H9 (cell line): ENCODE results near the gene LYPD4. TPM values are rescaled to one million over a fixed set of nuclear protein-coding genes. Genes with fewer than 3 reads are reported as not detected.

Experiments
- DNase-seq: peaks from one replicate; pipeline ENCODE4 v3.0.0-alpha.2; 2017
- H2AFZ ChIP-seq: one replicate; pipeline ENCODE4 v1.6.1; 2013; ENCODE audit warnings: mild to moderate bottlenecking, low read length, control low read depth, moderate library complexity
- H2AK5ac ChIP-seq: 2 replicates; pipeline ENCODE4 v1.6.1; 2013; ENCODE audit warnings: low read length, control low read depth, mixed read lengths; ENCODE audit not compliant: insufficient read length
- H2BK120ac ChIP-seq: one replicate; pipeline ENCODE4 v1.6.1; 2013; ENCODE audit warnings: low read depth, mild to moderate bottlenecking, low read length, control low read depth, inconsistent platforms; ENCODE audit not compliant: poor library complexity, severe bottlenecking
- H2BK12ac ChIP-seq: 2 replicates; pipeline ENCODE4 v1.6.1; 2013; ENCODE audit warnings: low read length, control low read depth, mixed read lengths, low read depth; ENCODE audit not compliant: insufficient read length
- H2BK15ac ChIP-seq: 2 replicates; pipeline ENCODE4 v1.6.1; 2013; ENCODE audit warnings: low read depth, low read length, control low read depth
- H2BK20ac ChIP-seq: one replicate; pipeline ENCODE4 v1.6.1; 2013; ENCODE audit warnings: low read depth, mild to moderate bottlenecking, low read length, control low read depth, inconsistent platforms; ENCODE audit not compliant: poor library complexity, severe bottlenecking
- H2BK5ac ChIP-seq: 2 replicates; pipeline ENCODE4 v1.6.1; 2013; ENCODE audit warnings: low read length, control low read depth, mixed read lengths; ENCODE audit not compliant: insufficient read length
- H3K14ac ChIP-seq: 2 replicates; pipeline ENCODE4 v1.6.1; 2013; ENCODE audit warnings: low read length, control low read depth; ENCODE audit not compliant: insufficient read depth
- H3K18ac ChIP-seq: 2 replicates; pipeline ENCODE4 v1.6.1; 2013; ENCODE audit warnings: low read depth, mild to moderate bottlenecking, mixed read lengths, low read length, control low read depth; ENCODE audit not compliant: insufficient read length
- H3K23ac ChIP-seq: 2 replicates; pipeline ENCODE4 v1.6.1; 2013; ENCODE audit warnings: low read length, control low read depth, mixed read lengths, low read depth; ENCODE audit not compliant: insufficient read length
- H3K23me2 ChIP-seq: 2 replicates; pipeline ENCODE4 v1.6.1; 2013; ENCODE audit warnings: low read depth, mild to moderate bottlenecking, mixed read lengths, low read length, control low read depth; ENCODE audit not compliant: insufficient read length, poor library complexity, severe bottlenecking
- H3K27ac ChIP-seq: 2 replicates; pipeline ENCODE4 v1.5.1; 2013; ENCODE audit warnings: low read length, control low read depth, mixed read lengths, low read depth; ENCODE audit not compliant: insufficient read length
- H3K27me3 ChIP-seq: 2 replicates; pipeline ENCODE4 v1.6.1; 2013; ENCODE audit warnings: low read length, control low read depth, inconsistent platforms; ENCODE audit not compliant: insufficient read depth
- H3K4ac ChIP-seq: 2 replicates; pipeline ENCODE4 v1.6.1; 2013; ENCODE audit warnings: low read depth, mild to moderate bottlenecking, control low read depth, inconsistent platforms, low read length, moderate library complexity
- H3K4me1 ChIP-seq: 2 replicates; pipeline ENCODE4 v1.6.1; 2013; ENCODE audit warnings: low read length, control low read depth, inconsistent platforms; ENCODE audit not compliant: insufficient read depth
- H3K4me2 ChIP-seq: 2 replicates; pipeline ENCODE4 v1.6.1; 2013; ENCODE audit warnings: low read length, control low read depth, mixed read lengths; ENCODE audit not compliant: insufficient read length, insufficient read depth
- H3K56ac ChIP-seq: 2 replicates; pipeline ENCODE4 v1.6.1; 2013; ENCODE audit warnings: low read depth, mild to moderate bottlenecking, mixed read lengths, low read length, control low read depth; ENCODE audit not compliant: insufficient read length
- H3K79me1 ChIP-seq: 2 replicates; pipeline ENCODE4 v1.6.1; 2013; ENCODE audit warnings: low read depth, mild to moderate bottlenecking, moderate library complexity, low read length, control low read depth, inconsistent platforms; ENCODE audit not compliant: insufficient read depth, poor library complexity, severe bottlenecking
- H3K79me2 ChIP-seq: 2 replicates; pipeline ENCODE4 v1.6.1; 2013; ENCODE audit warnings: low read length, control low read depth, inconsistent platforms; ENCODE audit not compliant: insufficient read depth
- H3K9ac ChIP-seq: 2 replicates; pipeline ENCODE4 v1.6.1; 2013; ENCODE audit warnings: low read length, control low read depth, mixed read lengths; ENCODE audit not compliant: insufficient read length; ENCODE audit errors: extremely low read depth
- H3K9me3 ChIP-seq: one replicate; pipeline ENCODE4 v1.6.1; 2013; ENCODE audit warnings: low read depth, low read length, inconsistent platforms; ENCODE audit not compliant: control insufficient read depth
- H3T11ph ChIP-seq: one replicate; pipeline ENCODE4 v1.6.1; 2013; ENCODE audit warnings: mild to moderate bottlenecking, low read length, control low read depth, inconsistent platforms
- H4K20me1 ChIP-seq: one replicate; pipeline ENCODE4 v1.6.1; 2013; ENCODE audit not compliant: control insufficient read depth, insufficient read length, insufficient read depth
- H4K5ac ChIP-seq: 2 replicates; pipeline ENCODE4 v1.6.1; 2013; ENCODE audit warnings: low read depth, mild to moderate bottlenecking, mixed read lengths, low read length, control low read depth; ENCODE audit not compliant: insufficient read length
- H4K8ac ChIP-seq: replicated peaks from 2 replicates; pipeline ENCODE4 v1.6.1; 2013; ENCODE audit warnings: low read length, control low read depth, mixed read lengths, low read depth; ENCODE audit not compliant: insufficient read length
- H4K91ac ChIP-seq: 2 replicates; pipeline ENCODE4 v1.6.1; 2013; ENCODE audit warnings: low read depth, mild to moderate bottlenecking, moderate library complexity, mixed read lengths, low read length, control low read depth; ENCODE audit not compliant: insufficient read length
- H3K27ac Mint-ChIP-seq, 3 experiments: 2 replicates in 2 of 3; 3 replicates in 1 of 3; pipeline ENCODE4 v1.8.0; 2020 to 2021; ENCODE audit warnings: mixed read lengths in 3 of 3, mild to moderate bottlenecking in 1 of 3, moderate library complexity in 1 of 3
- H3K27me3 Mint-ChIP-seq: 2 replicates; pipeline ENCODE4 v1.8.0; 2021; ENCODE audit warnings: low read depth, mild to moderate bottlenecking, moderate library complexity, mixed read lengths
- H3K36me3 Mint-ChIP-seq, 3 experiments: 2 replicates in 2 of 3; 3 replicates in 1 of 3; pipeline ENCODE4 v1.8.0; 2020 to 2021; ENCODE audit warnings: low read depth in 3 of 3, mixed read lengths in 3 of 3; ENCODE audit not compliant: insufficient read depth in 1 of 3
- H3K4me1 Mint-ChIP-seq, 2 experiments: 2 replicates each; pipeline ENCODE4 v1.8.0; 2020; ENCODE audit warnings: mixed read lengths in 2 of 2
- H3K4me3 Mint-ChIP-seq, 2 experiments: 2 replicates in 1 of 2; 3 replicates in 1 of 2; pipeline ENCODE4 v1.8.0; 2020 to 2021; ENCODE audit warnings: mild to moderate bottlenecking in 2 of 2, mixed read lengths in 2 of 2, moderate library complexity in 1 of 2
- H3K9me3 Mint-ChIP-seq, 2 experiments: 2 replicates in 1 of 2; 3 replicates in 1 of 2; pipeline ENCODE4 v1.8.0; 2020; ENCODE audit warnings: mild to moderate bottlenecking in 2 of 2, mixed read lengths in 2 of 2, moderate library complexity in 1 of 2
- CTCF ChIP-seq: fragments of 200-600 bp; sonication (generic); conservative IDR thresholded peaks from 3 replicates; pipeline ENCODE4 v1.8.0; 2021; ENCODE audit warnings: antibody characterized with exemption, mild to moderate bottlenecking
- WGBS: extraction: QIAGEN DNeasy Blood & Tissue Kit; methylation state at CpG from one replicate; pipeline ENCODE4 v1.1.7; 2013; ENCODE audit warnings: missing lambda C conversion rate, low lambda C conversion rate, mixed read lengths; ENCODE audit not compliant: insufficient read length; ENCODE audit errors: extremely low coverage; 5-methylcytosine and 5-hydroxymethylcytosine counted together
- total RNA-seq: library from RNA; stranded (reverse); gene quantifications from 2 replicates; pipeline ENCODE4 v1.2.1, GENCODE V29; 2021

LYPD4 gene
- total RNA-seq, 1 experiment from 2014 or later: not detected

- no peaks in the 10 kb centered on the region for H3K23me2 ChIP-seq
- no peak overlapping the region for H3K9ac ChIP-seq
- no peak overlapping the region for H3T11ph ChIP-seq
- no peak overlapping the region for H3K56ac ChIP-seq
- Mint-ChIP-seq H3K4me1 (peaks cover 4 to 10% of the 10 kb centered on the region in 2 experiments; a peak in 3 of 4 replicates), H3K27me3 (peaks cover 11% of the 10 kb centered on the region), H3K9me3 (no peaks in the 10 kb centered on the region), H3K27ac (peak overlapping the region; percentile 7 to 90 (median 86); a peak in 5 of 7 replicates), H3K4me3 (no peak overlapping the region), H3K36me3 (peaks cover 26 to 47% (median 44%) of the 10 kb centered on the region in 3 experiments)
- no peak overlapping the region for H3K4me2 ChIP-seq
- no peak overlapping the region for H2AFZ ChIP-seq
- H2BK5ac ChIP-seq: no peak overlapping the region
- H2BK20ac ChIP-seq: no peak overlapping the region
- H4K5ac ChIP-seq: no peak overlapping the region
- H4K8ac ChIP-seq: no peak overlapping the region
- H2AK5ac ChIP-seq: no peak overlapping the region
- H3K18ac ChIP-seq: no peak overlapping the region
- H3K9me3 ChIP-seq: no peaks in the 10 kb centered on the region
- no peaks in the 10 kb centered on the region for H3K79me2 ChIP-seq
- no peak overlapping the region for H4K91ac ChIP-seq
- H3K27me3 ChIP-seq: no peaks in the 10 kb centered on the region
- WGBS: no CpG with 5 or more reads among the region's 12 CpGs
- H3K27ac ChIP-seq: no peak overlapping the region
- no peak overlapping the region for H2BK12ac ChIP-seq
- TF ChIP-seq CTCF: no peak
- no peak overlapping the region for H3K14ac ChIP-seq
- H3K79me1 ChIP-seq: peaks cover 3% of the 10 kb centered on the region
- no peak overlapping the region for H2BK120ac ChIP-seq
- no peaks in the 10 kb centered on the region for H4K20me1 ChIP-seq
- no peak overlapping the region for H3K4ac ChIP-seq
- no peak for DNase-seq
- H2BK15ac ChIP-seq: no peak overlapping the region
- no peak overlapping the region for H3K23ac ChIP-seq
- no peaks in the 10 kb centered on the region for H3K4me1 ChIP-seq
Measured at GRCh38 chr19:41872384-41872774, 27.9 kb upstream of the LYPD4 start.
